ENCODE results near the gene DDX23.
"Not testable (repeated sequence)": the region's sequence is repeated elsewhere in the genome, so short reads cannot be mapped to it uniquely, and the experiment has no call there.

DDX23 gene

GRCh38 chr12:48861111-48861510, 9.1 kb upstream of the DDX23 start:
- no peak for DNase-seq

DNA sequence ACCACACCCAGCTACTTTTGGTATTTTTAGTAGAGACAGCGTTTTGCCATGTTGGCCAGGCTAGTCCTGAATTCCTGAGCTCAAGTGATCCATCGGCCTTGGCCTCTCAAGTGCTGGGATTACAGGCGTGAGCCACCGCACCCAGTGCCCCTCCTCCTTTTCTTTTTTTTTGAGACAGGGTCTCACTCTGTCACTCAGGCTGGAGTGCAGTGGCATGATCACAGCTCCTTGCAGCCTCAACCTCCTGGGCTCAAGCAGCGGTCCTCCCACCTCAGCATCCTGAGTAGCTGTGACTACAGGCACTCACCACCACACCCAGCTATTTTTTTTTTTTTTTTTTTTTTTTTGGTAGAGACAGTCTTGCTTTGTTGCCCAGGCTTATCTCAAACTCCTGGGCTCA, 8.3 kb upstream of the DDX23 start:
- not testable (repeated sequence) for DNase-seq

DNA sequence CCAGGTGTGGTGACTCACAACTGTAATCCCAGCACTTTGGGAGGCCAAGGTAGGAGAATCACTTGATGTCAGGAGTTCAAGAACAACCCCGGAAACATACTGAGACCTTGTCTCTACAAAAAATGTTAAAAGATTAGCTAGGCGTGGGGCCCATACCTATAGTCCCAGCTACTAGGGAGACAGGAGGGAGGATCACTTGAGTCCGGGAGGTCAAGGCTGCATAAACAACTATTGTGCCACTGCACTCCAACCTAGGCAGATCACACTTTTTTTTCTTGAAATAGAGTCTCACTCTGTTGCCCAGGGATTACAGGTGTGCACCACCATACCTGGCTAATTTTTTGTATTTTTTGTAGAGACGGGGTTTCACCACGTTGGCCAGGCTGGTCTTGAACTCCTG, 7.6 kb upstream of the DDX23 start:
- no peak for DNase-seq

GRCh38 chr12:48858043-48858442, 6.1 kb upstream of the DDX23 start:
- no peak for DNase-seq

GRCh38 chr12:48857278-48857994, 5.5 kb upstream of the DDX23 start:
- DNase-seq, result no peak

GRCh38 chr12:48856379-48856778, 4.4 kb upstream of the DDX23 start:
- DNase-seq, result no peak

DNA sequence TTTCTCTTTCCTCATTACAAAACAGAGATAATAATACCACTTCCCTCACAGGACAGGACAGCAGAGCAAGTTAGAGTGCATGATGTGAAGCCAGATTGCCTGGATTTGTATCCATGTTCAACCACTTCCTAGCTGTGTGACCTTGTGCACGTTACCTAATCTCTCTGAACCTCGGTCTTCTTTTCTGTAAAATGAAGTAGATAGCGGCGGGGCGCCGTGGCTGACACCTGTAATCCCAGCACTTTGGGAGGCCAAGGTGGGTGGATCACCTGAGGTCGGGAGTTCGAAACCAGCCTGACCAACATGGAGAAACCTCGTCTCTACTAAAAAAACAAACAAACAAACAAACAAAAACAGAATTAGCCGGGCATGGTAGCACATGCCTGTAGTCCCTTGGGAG, 3.0 kb upstream of the DDX23 start:
- not testable (repeated sequence) for DNase-seq

- no peak for DNase-seq
These were observed 2.5 kb upstream of the DDX23 start for GRCh38 chr12:48854488-48854887.

GRCh38 chr12:48852734-48853688, 1.0 kb upstream of the DDX23 start:
- peak; percentile 77 for DNase-seq

- not testable (repeated sequence) for DNase-seq
These were observed 9.9 kb downstream of the DDX23 start for GRCh38 chr12:48842021-48842420.

DNA sequence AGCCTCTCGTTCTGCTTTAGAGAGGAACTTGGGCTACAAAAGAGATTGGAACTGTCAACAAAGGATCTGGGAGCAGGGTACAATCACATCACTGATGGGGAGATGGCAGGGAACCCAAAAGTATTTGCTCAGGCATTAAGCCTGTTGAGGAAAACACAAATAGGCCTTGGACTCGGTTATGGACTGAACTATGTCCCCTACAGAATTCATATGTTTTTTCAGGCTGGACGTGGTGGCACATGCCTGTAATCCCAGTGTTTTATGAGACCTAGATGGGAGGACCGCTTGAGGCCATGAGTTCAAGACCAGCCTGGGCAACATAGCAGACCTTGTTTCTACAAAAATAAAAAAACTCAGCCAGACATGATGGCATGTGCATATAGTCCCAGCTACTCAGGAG, 13.9 kb downstream of the DDX23 start:
- DNase-seq, result no peak

- DNase-seq, result no peak
These were observed 19.5 kb downstream of the DDX23 start for GRCh38 chr12:48832321-48833060.

DNA sequence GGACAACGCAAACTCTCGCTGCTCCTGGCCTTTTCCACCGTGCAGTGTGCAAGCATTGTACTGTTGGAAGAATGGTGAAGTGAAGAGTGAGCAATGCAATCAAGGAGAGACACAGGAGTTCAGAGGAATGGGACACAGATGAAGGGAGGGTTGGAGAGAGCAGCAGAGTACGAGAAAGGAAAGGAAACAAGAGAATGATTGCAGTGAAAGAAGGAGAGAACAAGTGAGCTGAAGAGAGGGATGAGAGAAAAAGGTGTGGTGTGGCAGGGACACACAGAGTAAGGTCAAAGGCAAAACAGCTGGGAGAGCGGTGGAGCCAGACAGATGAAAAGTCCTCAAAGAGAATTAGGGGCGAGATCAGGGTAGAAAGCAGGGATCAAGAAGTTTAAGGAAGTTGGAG, 20.7 kb downstream of the DDX23 start:
- no peak for DNase-seq

- no peak for DNase-seq
These were observed 23.0 kb downstream of the DDX23 start for GRCh38 chr12:48828841-48829575.

DNA sequence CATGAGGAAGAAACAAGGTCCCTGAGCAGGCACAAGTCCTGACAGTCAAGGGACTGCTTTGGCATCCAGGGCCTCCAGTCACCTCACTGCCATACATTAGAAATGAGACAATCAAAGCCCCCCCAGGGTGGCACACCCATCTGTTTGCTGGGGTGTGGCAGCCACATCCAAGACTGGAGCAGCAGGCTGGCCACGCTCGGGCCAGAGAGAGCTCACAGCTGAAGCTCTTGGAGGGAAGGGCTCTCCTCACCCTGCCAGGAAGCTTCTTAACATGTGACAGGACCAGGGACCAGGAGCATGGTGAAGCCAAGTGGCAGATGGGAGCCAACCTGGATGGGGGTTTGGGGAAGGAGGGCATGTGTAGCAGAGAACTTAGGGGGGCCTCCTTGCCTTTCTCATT, 23.7 kb downstream of the DDX23 start:
- DNase-seq, result no peak

DNA sequence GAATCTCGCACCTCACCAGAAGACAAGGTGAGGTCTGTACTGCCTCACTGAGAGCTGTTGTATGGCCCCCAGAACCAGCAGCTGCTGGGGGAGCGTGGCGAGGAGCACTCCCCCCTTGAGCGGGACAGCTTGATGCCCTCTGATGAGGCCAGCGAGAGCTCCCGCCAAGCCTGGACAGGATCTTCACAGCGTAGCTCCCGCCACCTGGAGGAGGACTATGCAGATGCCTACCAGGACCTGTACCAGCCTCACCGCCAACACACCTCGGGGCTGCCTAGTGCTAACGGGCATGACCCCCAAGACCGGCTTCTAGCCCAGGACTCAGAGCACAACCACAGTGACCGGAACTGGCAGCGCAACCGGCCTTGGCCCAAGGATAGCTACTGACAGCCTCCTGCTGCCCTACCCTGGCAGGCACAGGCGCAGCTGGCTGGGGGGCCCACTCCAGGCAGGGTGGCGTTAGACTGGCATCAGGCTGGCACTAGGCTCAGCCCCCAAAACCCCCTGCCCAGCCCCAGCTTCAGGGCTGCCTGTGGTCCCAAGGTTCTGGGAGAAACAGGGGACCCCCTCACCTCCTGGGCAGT, 24.4 kb downstream of the DDX23 start:
- no peak for DNase-seq

- no peak for DNase-seq
These were observed 24.9 kb downstream of the DDX23 start for GRCh38 chr12:48827026-48827425.

DNA sequence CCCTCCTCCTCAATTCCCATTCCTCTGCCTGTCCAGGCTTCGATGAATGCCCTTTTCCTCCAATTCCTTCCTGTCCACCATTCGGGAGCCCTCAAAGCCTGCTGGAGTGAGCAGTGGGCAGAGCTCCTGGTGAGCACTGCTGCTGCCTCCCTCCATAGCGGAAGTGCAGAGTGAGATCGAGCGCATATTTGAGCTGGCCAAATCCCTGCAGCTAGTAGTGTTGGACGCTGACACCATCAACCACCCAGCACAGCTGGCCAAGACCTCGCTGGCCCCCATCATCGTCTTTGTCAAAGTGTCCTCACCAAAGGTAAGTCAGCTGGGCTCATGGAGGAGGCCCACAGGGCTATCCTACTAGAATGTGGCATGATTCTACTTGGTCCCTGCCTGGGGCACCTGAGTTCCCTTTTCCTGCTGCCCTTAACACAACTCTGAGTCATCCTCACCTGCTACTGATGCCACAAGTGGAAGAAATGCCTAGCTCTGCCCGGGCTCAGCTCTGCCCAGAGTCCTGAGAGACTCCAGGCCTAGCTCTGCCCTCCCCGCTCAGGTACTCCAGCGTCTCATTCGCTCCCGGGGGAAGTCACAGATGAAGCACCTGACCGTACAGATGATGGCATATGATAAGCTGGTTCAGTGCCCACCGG, 25.6 kb downstream of the DDX23 start:
- no peak for DNase-seq

- no peak for DNase-seq
These were observed 27.1 kb downstream of the DDX23 start for GRCh38 chr12:48824905-48825304.

DNA sequence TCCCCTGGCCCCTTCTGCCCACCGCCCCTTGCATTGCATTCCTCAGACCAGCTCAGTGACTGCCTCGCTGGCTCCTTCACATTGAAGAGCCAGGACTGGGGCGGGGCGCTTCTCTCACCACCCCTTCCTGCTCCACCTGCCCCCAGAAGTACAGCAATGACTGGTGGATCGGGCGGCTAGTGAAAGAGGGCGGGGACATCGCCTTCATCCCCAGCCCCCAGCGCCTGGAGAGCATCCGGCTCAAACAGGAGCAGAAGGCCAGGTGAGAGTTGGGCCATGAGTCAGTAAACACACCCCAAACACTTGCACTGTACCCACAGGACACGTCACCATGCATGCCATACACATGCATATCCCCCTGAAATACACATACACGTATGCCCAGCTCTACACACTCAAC, 27.9 kb downstream of the DDX23 start:
- no peak for DNase-seq

DNA sequence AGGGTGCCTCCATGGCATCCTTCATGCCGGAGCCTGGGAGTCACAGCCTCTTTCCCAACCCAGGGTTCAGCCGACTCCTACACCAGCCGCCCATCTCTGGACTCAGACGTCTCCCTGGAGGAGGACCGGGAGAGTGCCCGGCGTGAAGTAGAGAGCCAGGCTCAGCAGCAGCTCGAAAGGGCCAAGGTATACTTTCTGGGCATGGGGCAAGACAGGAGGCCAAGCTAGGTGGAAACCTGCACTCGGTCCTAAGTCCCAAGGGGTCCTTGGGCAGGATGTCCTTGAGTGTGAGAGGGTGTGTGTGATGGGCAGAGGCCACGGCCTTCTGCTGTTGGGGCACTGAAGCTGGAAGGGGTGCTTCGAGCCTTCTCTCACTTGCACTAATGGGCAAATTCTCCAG, 28.7 kb downstream of the DDX23 start:
- DNase-seq, result no peak

DNA sequence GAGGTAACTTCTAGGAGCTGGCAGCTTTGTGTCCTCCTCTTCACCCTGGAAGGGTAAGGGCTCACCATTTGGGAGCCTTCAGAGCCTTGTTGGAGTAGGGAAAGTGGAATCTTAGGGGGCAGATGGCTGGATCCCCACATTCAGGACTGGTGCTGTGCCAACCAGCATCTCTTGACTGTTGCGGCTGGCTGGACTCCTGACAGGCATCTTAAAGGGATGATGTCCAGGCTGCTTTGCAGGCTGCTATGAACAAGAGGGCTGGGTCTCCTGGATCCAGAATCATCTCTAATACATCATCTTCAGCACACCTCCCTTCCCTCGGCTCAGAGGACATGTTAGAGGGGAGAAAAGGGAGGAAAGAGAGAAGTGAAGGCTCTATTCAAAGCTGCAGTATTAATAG, 29.3 kb downstream of the DDX23 start:
- DNase-seq, result no peak

All from GDM1 (cell line).